Fibroblast of lung (primary cell): ENCODE results near the gene DYSF. TPM values are rescaled to one million over a fixed set of nuclear protein-coding genes. Genes with fewer than 3 reads are reported as not detected.

Source experiments
- DNase-seq, 2 donors: peaks; one replicate each; pipeline versions ENCODE4 v3.0.0 to v3.0.0-alpha.2; 2010; ENCODE audit warnings: low read depth in 2 of 2
- H2AFZ ChIP-seq: 2 replicates; pipeline ENCODE4 v1.5.1; 2012; ENCODE audit warnings: low read length, control low read depth, inconsistent platforms
- H3K27ac ChIP-seq: 2 replicates; pipeline ENCODE4 v1.5.1; 2011; ENCODE audit warnings: low read length, control low read depth; ENCODE audit not compliant: insufficient read depth
- H3K27me3 ChIP-seq: 2 replicates; pipeline ENCODE4 v1.5.1; 2011; ENCODE audit warnings: mild to moderate bottlenecking, low read length; ENCODE audit not compliant: control insufficient read depth, insufficient read depth
- H3K36me3 ChIP-seq: 2 replicates; pipeline ENCODE4 v1.5.1; 2011; ENCODE audit warnings: low read length; ENCODE audit not compliant: control insufficient read depth, insufficient read depth
- H3K4me1 ChIP-seq: 2 replicates; pipeline ENCODE4 v1.5.1; 2011; ENCODE audit warnings: low read length; ENCODE audit not compliant: control insufficient read depth, insufficient read depth; ENCODE audit errors: extremely low read depth
- H3K4me2 ChIP-seq: 2 replicates; pipeline ENCODE4 v1.5.1; 2011; ENCODE audit warnings: low read length, control low read depth; ENCODE audit not compliant: insufficient read depth; ENCODE audit errors: extremely low read depth
- H3K4me3 ChIP-seq, 4 experiments: fragments of 200-600 bp in 1 of 4; sonication (generic) in 1 of 4; replicated peaks in 1 of 4; 2 replicates each; pipeline ENCODE4 v1.5.1; 2011 to 2016; ENCODE audit warnings: low read length in 4 of 4, low read depth in 3 of 4, mild to moderate bottlenecking in 3 of 4, control low read depth in 2 of 4, inconsistent platforms in 1 of 4, mixed read lengths in 1 of 4; ENCODE audit not compliant: insufficient read depth in 1 of 4; ENCODE audit errors: control extremely low read depth in 1 of 4
- H3K79me2 ChIP-seq: 2 replicates; pipeline ENCODE4 v1.5.1; 2012; ENCODE audit warnings: mild to moderate bottlenecking, low read length, inconsistent platforms; ENCODE audit not compliant: control insufficient read depth, insufficient read depth
- H3K9ac ChIP-seq: 2 replicates; pipeline ENCODE4 v1.5.1; 2011; ENCODE audit warnings: mild to moderate bottlenecking, low read length, control low read depth; ENCODE audit not compliant: insufficient read depth
- H3K9me3 ChIP-seq: 2 replicates; pipeline ENCODE4 v1.5.1; 2012; ENCODE audit warnings: low read depth, low read length; ENCODE audit not compliant: control insufficient read depth, insufficient read depth
- H4K20me1 ChIP-seq: 2 replicates; pipeline ENCODE4 v1.5.1; 2011; ENCODE audit warnings: low read length; ENCODE audit not compliant: control insufficient read depth, insufficient read depth; ENCODE audit errors: extremely low read depth
- EZH2 ChIP-seq: IDR thresholded peaks from 2 replicates; pipeline ENCODE4 v1.5.1; 2012; ENCODE audit warnings: low read length, control low read depth, mild to moderate bottlenecking; ENCODE audit errors: missing control alignments
- polyA plus RNA-seq, 2 donors: library from polyadenylated mRNA; depleted of rRNA in 1 of 2; stranded (reverse) in 1 of 2; unstranded in 1 of 2; fragments of >200 nt; gene quantifications; 2 replicates each; pipeline ENCODE4 v1.2.1, GENCODE V29; 2011 to 2012; ENCODE audit warnings: missing spikeins in 1 of 2
- total RNA-seq: library from RNA; depleted of rRNA; stranded (reverse); fragments of >200 nt; gene quantifications from 2 replicates; pipeline ENCODE4 v1.2.1, GENCODE V29; 2014
- TF ChIP-seq, protein P1 (sequence below), 2 donors: IDR thresholded peaks in 1 of 2; conservative IDR thresholded peaks in 1 of 2; 1 replicate in 1 of 2; 2 replicates in 1 of 2; pipeline ENCODE4 v1.5.1; 2011 to 2012; ENCODE audit warnings: low read length in 2 of 2, control low read depth in 1 of 2, inconsistent platforms in 1 of 2, low read depth in 1 of 2, mild to moderate bottlenecking in 1 of 2

Gene DYSF
- total and polyA plus RNA-seq, 2 donors (not counting 1 experiment from before 2014, with no cell fraction given): under 0.01 to 0.67 TPM

DNA sequence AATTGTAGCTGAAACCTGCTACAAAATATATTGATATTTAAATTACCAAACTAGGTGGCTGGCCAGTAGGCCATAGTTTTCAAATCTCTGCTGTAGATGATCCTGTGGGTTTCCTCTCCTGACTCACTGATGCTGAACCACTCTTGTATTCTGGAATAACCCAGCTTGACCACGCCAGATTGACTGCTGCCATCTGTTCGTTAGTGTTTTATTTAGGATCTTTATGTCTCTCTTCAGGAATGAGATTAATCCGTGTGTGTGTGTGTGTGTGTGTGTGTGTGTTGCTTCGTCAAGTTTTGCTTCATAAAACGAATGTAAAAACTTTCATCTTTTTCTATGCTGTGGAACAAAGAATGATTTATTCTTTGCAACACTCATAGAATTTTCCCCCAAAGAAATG is 187.1 kb downstream of the DYSF start:
- Histone ChIP-seq H3K27me3 (no peaks in the 10 kb centered on the region), H3K27ac (no peak overlapping the region), H3K4me1 (no peaks in the 10 kb centered on the region), H2AFZ (no peak overlapping the region), H3K36me3 (no peaks in the 10 kb centered on the region), H3K9me3 (no peaks in the 10 kb centered on the region), H3K4me3 (no peak overlapping the region), H4K20me1 (no peaks in the 10 kb centered on the region), H3K4me2 (no peak overlapping the region), H3K79me2 (no peaks in the 10 kb centered on the region), H3K9ac (no peak overlapping the region)
- DNase-seq: no peak
- TF ChIP-seq EZH2: no peak
- TF ChIP-seq, protein P1, sequence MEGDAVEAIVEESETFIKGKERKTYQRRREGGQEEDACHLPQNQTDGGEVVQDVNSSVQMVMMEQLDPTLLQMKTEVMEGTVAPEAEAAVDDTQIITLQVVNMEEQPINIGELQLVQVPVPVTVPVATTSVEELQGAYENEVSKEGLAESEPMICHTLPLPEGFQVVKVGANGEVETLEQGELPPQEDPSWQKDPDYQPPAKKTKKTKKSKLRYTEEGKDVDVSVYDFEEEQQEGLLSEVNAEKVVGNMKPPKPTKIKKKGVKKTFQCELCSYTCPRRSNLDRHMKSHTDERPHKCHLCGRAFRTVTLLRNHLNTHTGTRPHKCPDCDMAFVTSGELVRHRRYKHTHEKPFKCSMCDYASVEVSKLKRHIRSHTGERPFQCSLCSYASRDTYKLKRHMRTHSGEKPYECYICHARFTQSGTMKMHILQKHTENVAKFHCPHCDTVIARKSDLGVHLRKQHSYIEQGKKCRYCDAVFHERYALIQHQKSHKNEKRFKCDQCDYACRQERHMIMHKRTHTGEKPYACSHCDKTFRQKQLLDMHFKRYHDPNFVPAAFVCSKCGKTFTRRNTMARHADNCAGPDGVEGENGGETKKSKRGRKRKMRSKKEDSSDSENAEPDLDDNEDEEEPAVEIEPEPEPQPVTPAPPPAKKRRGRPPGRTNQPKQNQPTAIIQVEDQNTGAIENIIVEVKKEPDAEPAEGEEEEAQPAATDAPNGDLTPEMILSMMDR (conservative IDR thresholded peaks at IDR 0.05 in 1 of 2, IDR thresholded peaks at IDR 0.05 in 1 of 2; ENCODE audit: low read depth in 1 of 2, low read length in 2 of 2): no peak

DNA sequence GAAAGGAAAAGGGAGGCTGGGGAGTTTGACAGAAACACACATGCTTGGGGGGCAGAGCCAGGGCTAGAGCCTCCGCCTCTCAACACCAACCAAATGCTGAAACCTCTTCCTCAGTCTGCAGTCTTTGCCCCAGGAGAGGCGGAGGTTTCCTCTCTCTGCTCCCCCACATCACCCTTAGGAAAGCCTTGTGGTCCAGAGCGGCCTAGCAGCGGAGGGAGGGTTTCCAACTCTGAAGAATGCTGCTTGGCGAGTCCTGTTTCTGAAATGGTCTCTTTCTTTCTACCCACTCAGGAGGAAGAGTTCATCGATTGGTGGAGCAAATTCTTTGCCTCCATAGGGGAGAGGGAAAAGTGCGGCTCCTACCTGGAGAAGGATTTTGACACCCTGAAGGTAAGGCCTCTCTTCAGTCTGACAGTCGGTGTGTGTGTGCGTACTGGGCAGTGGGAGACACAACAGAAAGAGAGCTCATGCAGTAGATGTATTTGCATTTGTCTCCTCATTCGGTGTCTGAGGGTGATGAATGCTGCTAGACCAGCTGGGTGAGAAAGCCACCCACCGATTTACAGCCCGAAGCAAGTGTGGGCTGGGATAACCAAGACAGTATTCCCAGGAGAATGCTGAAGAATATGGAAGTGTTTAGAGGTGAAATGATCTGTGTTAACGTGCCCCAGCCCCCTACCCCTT is 190.5 kb downstream of the DYSF start:
- no peak overlapping the region for H2AFZ ChIP-seq
- H3K4me2 ChIP-seq: no peak overlapping the region
- no peak overlapping the region for H3K27ac ChIP-seq
- H3K4me3 ChIP-seq: no peak overlapping the region
- no peaks in the 10 kb centered on the region for H3K9me3 ChIP-seq
- no peak for DNase-seq
- TF ChIP-seq EZH2: no peak
- TF ChIP-seq, protein P1 (conservative IDR thresholded peaks at IDR 0.05 in 1 of 2, IDR thresholded peaks at IDR 0.05 in 1 of 2; ENCODE audit: low read depth in 1 of 2, low read length in 2 of 2): no peak
- H3K36me3 ChIP-seq: no peaks in the 10 kb centered on the region
- no peak overlapping the region for H3K9ac ChIP-seq
- H3K27me3 ChIP-seq: no peaks in the 10 kb centered on the region
- H3K4me1 ChIP-seq: no peaks in the 10 kb centered on the region
- no peaks in the 10 kb centered on the region for H3K79me2 ChIP-seq
- H4K20me1 ChIP-seq: no peaks in the 10 kb centered on the region

DNA sequence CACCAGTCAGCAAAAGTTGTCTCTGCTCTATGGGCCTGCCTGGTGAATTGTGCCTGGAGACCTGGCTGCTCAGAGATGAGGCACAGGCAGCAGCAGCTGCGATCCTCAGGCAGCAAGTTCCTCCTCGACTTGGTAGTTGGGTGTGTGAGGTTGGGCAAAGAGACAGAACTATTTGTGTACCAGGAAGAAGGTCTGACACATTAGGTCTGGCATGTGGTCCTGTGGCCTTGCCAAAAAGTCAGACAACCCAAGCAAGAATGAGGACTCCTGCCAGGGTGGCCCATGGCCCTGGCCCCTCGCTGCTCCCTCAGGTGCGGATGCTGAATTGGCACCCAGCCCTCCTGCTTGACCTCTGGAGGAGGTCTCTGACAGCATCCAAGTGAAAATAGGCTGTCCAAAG is 192.7 kb downstream of the DYSF start:
- DNase-seq: peak; percentile 10 to 88

More for the DNA sequence above, 192.7 kb downstream of the DYSF start:
- no peak overlapping the region for H3K4me2 ChIP-seq
- no peaks in the 10 kb centered on the region for H4K20me1 ChIP-seq
- H2AFZ ChIP-seq: no peak overlapping the region
- H3K79me2 ChIP-seq: no peaks in the 10 kb centered on the region
- no peaks in the 10 kb centered on the region for H3K36me3 ChIP-seq
- no peaks in the 10 kb centered on the region for H3K9me3 ChIP-seq
- no peak overlapping the region for H3K9ac ChIP-seq
- TF ChIP-seq EZH2: no peak
- TF ChIP-seq, protein P1 (conservative IDR thresholded peaks at IDR 0.05 in 1 of 2, IDR thresholded peaks at IDR 0.05 in 1 of 2; ENCODE audit: low read depth in 1 of 2, low read length in 2 of 2): no peak
- H3K4me1 ChIP-seq: no peaks in the 10 kb centered on the region
- H3K4me3 ChIP-seq: no peak overlapping the region
- H3K27me3 ChIP-seq: no peaks in the 10 kb centered on the region
- H3K27ac ChIP-seq: no peak overlapping the region
